HEK293 (cell line): ENCODE measurements around the gene ZNF662.

ENCODE experiments used
- PATZ1 ChIP-seq: fragments of 450-650 bp; formaldehyde crosslinking; IDR thresholded peaks from 2 replicates; pipeline ENCODE4 v1.5.1; 2016; ENCODE audit warnings: missing biosample characterization, missing genetic modification characterization
- PBX3 ChIP-seq: sonication (generic); formaldehyde crosslinking; IDR thresholded peaks from 2 replicates; pipeline ENCODE4 v1.8.1; 2022; ENCODE audit warnings: mild to moderate bottlenecking, moderate library complexity, missing genetic modification reagents
- ZBTB8A ChIP-seq: fragments of 450-650 bp; formaldehyde crosslinking; IDR thresholded peaks from 2 replicates; pipeline ENCODE4 v1.5.1; 2016; ENCODE audit warnings: missing biosample characterization, missing genetic modification characterization
- ZNF114 ChIP-seq: fragments of 450-650 bp; formaldehyde crosslinking; IDR thresholded peaks from 2 replicates; pipeline ENCODE4 v1.5.0; 2017; ENCODE audit warnings: missing biosample characterization, missing genetic modification characterization
- ZNF121 ChIP-seq: fragments of 450-650 bp; formaldehyde crosslinking; IDR thresholded peaks from 2 replicates; pipeline ENCODE4 v1.5.1; 2016; ENCODE audit warnings: missing biosample characterization, missing genetic modification characterization
- ZNF37A ChIP-seq: fragments of 450-650 bp; IDR thresholded peaks from 2 replicates; pipeline ENCODE4 v1.5.1; 2018; ENCODE audit warnings: missing biosample characterization, missing genetic modification characterization
- ZNF701 ChIP-seq: fragments of 450-650 bp; formaldehyde crosslinking; IDR thresholded peaks from 2 replicates; pipeline ENCODE4 v1.5.1; 2016; ENCODE audit warnings: missing biosample characterization, missing genetic modification characterization
- TF ChIP-seq, protein P1 (sequence below): fragments of 450-650 bp; formaldehyde crosslinking; IDR thresholded peaks from 2 replicates; pipeline ENCODE4 v1.5.1; 2016; ENCODE audit warnings: missing biosample characterization, missing genetic modification characterization

GRCh38 chr3:42901073-42901415 is 4.9 kb upstream of the ZNF662 start:
- TF ChIP-seq ZNF37A (tag by site-specific recombination) = no peak
- no peak for TF ChIP-seq PATZ1 (tag by site-specific recombination)
- TF ChIP-seq, protein P1, sequence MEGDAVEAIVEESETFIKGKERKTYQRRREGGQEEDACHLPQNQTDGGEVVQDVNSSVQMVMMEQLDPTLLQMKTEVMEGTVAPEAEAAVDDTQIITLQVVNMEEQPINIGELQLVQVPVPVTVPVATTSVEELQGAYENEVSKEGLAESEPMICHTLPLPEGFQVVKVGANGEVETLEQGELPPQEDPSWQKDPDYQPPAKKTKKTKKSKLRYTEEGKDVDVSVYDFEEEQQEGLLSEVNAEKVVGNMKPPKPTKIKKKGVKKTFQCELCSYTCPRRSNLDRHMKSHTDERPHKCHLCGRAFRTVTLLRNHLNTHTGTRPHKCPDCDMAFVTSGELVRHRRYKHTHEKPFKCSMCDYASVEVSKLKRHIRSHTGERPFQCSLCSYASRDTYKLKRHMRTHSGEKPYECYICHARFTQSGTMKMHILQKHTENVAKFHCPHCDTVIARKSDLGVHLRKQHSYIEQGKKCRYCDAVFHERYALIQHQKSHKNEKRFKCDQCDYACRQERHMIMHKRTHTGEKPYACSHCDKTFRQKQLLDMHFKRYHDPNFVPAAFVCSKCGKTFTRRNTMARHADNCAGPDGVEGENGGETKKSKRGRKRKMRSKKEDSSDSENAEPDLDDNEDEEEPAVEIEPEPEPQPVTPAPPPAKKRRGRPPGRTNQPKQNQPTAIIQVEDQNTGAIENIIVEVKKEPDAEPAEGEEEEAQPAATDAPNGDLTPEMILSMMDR = no peak
- no peak for TF ChIP-seq ZNF114
- no peak for TF ChIP-seq ZNF121 (tag by site-specific recombination)
- TF ChIP-seq PBX3 (CRISPR knock-in tag) = no peak
- TF ChIP-seq ZNF701 (tag by site-specific recombination) = no peak
- TF ChIP-seq ZBTB8A (tag by site-specific recombination) = no peak
